ENCODE measurements around the gene BLOC1S6. TPM values are rescaled to one million over a fixed set of nuclear protein-coding genes. Genes with fewer than 3 reads are reported as not detected.
A peak's percentile ranks its signal among the peaks of the same experiment; 100 is the strongest.

The BLOC1S6 gene
- total and polyA plus RNA-seq, 2 of the 13 experiments (the other 11 are each of a cell fraction or from before 2014, with no cell fraction given), result 11.8 to 44.3 TPM

GRCh38 chr15:45641374-45641781 is 54.2 kb downstream of the BLOC1S6 start (continued):
- no peak for TF ChIP-seq KIAA2018 (CRISPR knock-in tag; IDR thresholded peaks at IDR 0.05; ENCODE audit: borderline replicate concordance)
- TF ChIP-seq PRDM10 (CRISPR knock-in tag; IDR thresholded peaks at IDR 0.05; ENCODE audit: low read depth), result peak; percentile 56; the same call in 1 of the 2 replicates
- TF ChIP-seq HDAC1 (CRISPR knock-in tag; IDR thresholded peaks at IDR 0.05), result 0 out of 2 replicates have a peak, but pooled peaks have one; percentile 36
- TF ChIP-seq POLR2AphosphoS5 (IDR thresholded peaks at IDR 0.05; ENCODE audit: low read depth, low read length), result no peak
- peak; percentile 70 for TF ChIP-seq PPARG (CRISPR knock-in tag; conservative IDR thresholded peaks at IDR 0.05)
- no peak for TF ChIP-seq JUND (CRISPR knock-in tag; IDR thresholded peaks at IDR 0.05)
- no peak for TF ChIP-seq GLI4 (CRISPR knock-in tag; IDR thresholded peaks at IDR 0.05; ENCODE audit: borderline replicate concordance)
- no peak for TF ChIP-seq ZSCAN20 (CRISPR knock-in tag; IDR thresholded peaks at IDR 0.05; ENCODE audit: borderline replicate concordance)
- no peak for TF ChIP-seq IRX3 (CRISPR knock-in tag; IDR thresholded peaks at IDR 0.05; ENCODE audit: borderline replicate concordance, low read depth)
- no peak for TF ChIP-seq ZBTB38 (CRISPR knock-in tag; IDR thresholded peaks at IDR 0.05)
- TF ChIP-seq THRA (CRISPR knock-in tag; IDR thresholded peaks at IDR 0.05; ENCODE audit: borderline replicate concordance), result no peak; the same call in 1 of the 2 replicates
- TF ChIP-seq LBX2 (CRISPR knock-in tag; IDR thresholded peaks at IDR 0.05; ENCODE audit: borderline replicate concordance), result no peak

Measured in HepG2 (cell line).